CD4-positive, alpha-beta T cell treated with Interleukin-21 for 1 hour (primary cell): ENCODE data around the gene IGFBP7.

Experiments
- DNase-seq: peaks from one replicate; pipeline ENCODE4 v3.0.0-alpha.2; 2020

The IGFBP7 gene

DNA sequence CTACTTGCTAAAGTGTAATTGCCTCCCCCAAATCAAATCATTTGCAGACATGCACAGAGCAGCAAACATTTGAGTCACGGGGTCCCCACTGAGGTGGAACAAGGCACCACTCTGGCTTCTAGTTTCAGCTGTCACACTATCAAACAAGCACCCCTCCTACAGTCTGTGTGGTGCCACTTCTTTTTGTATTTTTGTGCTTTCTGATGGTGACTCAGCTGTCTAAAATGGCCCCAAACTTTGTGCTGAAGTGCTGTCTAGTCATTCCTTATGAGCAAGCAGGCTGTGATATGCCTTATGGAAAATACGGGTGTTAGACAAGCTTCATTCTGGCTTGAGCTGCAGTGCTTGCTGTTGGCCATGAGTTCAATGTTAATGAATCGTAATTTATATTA lies 15.4 kb downstream of the IGFBP7 start:
- no peak for DNase-seq

DNA sequence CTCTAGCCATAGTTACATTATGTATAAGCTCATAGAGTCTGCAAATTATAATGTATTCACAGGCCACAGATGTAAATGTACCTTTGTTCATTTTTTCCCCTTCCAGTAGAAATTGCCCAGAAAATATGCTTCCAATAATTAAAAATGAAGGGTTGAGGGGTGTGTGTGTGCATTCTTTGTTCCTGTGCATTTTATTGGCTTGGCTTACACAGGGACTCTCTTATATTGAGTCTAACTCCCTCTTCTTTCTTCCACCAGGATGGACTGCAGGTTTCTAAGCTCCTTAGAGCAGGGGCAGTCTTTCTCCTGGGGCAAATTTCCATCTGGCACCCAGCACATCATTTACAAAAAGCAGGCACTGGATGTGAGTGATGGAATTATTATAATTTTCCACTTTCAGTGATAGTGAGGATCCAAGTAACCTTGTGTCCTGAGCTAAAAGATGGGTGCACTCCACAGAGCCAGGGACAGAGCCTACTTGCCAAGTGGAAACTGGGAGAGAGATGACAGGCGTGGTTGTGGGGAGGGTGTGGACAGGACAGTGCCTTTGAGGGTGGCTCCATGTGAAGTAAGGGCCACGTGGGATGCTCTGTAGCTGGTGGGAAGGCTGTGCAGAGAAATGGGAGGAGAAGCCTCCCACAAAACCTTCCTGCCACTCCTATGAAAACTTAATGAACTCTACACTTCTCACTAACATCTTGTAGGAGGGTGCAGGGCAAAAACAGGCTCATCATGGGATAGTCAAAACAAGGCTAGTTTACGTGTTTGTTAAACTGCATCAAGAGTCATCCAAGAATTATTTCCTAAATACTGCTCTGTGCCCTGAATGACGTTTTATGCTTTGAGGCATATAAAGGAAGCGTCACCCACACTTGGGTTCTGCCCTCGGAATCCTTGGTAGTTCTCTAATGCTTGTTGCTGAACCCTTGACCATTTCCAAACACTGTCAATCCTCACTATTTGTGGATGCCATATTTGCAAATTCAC lies 16.0 kb downstream of the IGFBP7 start:
- DNase-seq = no peak

DNA sequence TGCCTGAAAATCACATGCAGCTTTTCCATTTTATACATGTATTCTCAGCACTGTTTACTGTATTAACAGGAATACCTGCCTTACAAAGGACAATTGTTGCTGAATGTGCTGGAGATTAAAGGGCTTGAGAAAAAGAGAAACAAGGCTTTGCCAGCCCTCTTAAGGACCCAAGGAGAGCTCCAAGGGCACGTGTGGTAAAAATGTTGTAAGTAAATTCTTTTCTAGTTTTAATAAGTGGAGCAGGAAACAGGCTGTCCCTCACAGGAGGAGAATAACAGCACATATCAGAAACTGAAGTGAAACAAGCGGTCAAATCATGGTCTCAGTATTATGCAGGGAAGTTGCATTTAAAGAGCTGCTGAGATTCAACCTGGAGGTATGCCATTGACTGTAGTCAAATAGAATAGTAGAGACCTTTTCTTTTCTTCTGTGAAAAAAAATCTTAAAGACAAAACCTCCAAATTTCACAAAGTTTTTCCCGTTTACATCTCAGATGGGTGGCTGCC lies 18.5 kb downstream of the IGFBP7 start:
- DNase-seq = no peak

DNA sequence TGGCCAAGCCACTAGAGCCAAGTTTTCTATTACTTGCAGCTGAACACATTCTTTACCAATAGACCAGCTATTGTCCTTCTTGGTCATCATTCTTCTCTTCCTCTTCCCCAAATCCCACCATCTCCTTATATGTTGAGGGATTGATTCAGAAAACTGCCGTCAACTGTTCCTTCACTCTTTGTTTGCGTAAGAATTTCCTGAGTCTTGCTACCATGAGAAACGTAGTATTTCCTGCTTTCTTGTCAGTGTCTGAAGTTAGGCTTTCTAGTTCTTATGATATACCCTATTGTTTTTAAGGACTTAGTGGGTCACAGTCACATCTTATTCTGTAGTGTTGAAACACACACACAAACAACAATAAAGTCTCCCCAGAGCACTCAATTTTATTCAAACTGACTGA lies 20.1 kb downstream of the IGFBP7 start:
- no peak for DNase-seq

DNA sequence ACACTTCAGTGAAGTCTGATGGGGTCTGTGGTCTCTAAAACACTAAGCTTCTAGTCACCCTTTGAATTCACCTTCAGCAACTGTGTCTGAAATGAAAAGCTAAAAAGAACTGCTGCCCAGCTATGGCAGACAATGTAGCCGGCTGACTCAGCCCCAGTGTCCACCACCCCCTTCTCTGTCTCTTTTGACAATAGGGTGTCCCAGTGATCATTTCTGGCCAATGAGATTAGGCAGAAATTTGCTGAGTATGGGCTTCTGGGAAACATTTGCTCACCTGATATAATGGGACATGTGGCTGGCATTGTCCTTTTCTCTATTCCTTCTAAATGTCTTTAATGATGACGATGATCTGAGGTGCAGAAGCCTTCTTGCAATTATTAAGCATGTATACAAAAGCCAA lies 20.6 kb downstream of the IGFBP7 start:
- DNase-seq = no peak

DNA sequence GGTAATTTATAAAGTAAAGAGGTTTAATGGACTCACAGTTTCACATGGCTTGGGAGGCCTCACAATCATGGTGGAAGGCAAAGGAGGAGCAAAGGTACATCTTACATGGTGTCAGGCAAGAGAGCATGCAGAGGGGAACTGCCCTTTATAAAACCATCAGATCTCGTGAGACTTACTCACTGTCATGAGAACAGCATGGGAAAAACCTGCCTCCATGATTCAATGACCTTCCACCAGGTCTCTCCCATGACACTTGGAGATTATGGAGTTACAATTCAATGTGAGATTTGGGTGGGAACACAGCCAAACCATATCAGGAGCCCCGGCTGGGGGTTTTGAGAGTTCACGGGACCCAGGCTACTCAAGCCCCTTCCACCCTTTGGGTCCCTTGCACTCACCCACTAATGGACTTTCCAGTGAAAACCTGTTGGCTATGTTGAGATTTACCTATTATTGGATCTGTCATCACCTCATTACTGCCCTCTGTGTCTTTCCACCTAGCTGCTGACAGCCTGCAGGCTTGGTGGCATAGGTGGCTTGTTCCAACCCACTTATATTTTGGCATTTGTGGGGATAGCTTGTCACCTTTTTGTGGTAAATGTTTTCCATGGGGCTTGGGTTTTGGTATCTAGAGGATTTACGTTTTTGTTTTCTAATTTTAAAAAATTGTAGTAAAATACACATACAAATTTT lies 24.0 kb downstream of the IGFBP7 start:
- no peak for DNase-seq

DNA sequence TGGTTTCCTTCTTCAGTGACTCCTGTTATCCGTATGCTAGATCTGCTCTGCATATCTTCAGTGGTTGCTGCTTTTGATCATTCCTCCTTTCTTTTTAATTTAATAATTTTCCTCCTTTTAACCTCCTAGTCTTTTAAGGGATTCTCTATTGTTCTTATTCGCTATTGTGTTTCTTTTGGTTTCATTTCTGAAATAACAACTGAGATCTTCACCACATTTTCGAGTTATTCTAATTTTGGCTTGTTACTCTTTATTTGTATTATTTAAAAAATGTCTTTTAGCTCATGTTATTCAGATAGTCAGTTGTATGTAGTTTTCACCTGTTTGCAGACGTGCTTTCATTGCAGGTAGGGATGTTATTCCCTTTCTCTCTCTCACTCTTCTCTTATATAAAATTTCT lies 24.9 kb downstream of the IGFBP7 start:
- no peak for DNase-seq

DNA sequence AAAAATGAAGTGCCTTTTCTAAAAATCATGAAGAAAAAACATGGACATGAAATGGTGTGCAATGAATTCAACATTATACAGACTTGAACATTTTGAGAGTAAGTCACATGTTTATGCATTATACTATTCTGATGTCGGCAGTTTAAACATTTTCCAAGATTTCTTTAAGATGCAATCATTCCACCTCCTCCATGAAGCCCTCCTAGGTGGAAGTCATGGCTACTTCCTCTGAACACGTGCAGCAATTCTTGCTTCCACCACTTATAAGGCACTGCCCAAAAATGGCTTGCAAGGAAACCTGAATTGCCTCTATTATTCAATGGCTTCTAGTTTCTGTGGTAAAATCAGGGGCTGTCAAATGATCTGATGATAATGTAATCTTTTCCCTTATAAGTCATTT lies 25.8 kb downstream of the IGFBP7 start:
- DNase-seq = no peak

DNA sequence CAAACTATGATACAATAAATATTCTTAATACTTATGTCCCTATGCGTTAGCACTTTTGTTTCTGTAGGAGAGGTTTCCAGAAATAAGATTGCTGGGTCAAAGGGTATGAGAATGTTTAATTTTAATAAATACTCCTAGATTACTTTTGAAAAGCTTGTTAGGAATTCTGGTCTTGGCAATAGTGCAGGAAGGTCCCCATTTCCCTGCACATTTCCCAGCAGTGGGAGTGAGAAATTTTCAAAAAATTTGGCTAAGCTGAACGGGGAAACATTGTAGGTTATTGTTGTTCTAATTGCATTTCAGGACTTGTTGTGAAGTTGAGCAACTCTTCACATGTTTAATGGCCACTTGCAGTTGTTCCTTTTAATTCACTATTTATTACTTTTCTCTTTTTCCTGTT lies 27.1 kb downstream of the IGFBP7 start:
- DNase-seq = no peak

DNA sequence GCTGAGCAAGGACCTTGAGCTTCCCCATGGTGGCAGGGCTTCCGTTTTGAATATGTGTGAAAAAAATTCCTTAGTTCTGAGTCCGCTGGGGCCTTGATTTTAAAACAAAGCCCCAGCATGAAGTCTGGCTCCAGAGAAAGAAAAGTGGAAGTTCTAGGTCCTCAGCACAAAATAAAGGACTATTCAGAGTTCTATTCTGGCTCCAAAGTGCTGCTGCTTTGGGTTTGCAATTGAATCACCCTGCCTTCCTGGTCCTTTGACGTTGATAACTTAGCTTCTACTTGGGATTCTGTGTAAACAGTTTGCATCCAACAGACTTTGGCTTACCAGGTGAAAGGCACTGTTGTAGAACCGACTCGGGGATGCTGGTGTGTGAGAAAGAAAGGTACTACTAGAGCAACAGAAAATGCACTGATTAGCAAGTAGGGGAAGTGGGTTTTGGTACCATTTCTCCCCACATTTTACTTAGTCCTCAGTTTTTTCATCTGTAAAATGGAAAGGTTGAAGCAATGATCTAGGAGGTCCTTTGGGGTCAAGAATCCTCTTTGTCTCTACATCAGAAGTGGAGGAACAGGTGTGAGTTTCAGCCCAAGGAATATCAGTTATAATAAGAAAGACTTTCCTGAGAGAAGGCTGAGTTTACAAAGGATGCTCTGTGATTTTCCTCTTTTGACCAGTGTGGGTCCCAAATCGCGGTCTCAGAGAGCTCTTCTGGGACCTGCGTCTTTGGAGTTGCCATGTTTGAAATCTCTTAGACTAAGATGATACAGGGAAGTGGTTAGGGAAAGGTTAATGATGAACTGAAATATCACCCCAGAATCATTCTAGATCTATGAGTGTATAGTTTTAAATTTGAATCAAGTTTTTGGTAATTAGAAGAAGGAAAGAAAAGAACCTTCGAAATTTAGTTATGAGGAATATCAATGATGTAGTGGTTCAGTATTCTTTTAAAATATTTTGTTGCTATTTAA lies 28.2 kb downstream of the IGFBP7 start:
- DNase-seq = no peak

DNA sequence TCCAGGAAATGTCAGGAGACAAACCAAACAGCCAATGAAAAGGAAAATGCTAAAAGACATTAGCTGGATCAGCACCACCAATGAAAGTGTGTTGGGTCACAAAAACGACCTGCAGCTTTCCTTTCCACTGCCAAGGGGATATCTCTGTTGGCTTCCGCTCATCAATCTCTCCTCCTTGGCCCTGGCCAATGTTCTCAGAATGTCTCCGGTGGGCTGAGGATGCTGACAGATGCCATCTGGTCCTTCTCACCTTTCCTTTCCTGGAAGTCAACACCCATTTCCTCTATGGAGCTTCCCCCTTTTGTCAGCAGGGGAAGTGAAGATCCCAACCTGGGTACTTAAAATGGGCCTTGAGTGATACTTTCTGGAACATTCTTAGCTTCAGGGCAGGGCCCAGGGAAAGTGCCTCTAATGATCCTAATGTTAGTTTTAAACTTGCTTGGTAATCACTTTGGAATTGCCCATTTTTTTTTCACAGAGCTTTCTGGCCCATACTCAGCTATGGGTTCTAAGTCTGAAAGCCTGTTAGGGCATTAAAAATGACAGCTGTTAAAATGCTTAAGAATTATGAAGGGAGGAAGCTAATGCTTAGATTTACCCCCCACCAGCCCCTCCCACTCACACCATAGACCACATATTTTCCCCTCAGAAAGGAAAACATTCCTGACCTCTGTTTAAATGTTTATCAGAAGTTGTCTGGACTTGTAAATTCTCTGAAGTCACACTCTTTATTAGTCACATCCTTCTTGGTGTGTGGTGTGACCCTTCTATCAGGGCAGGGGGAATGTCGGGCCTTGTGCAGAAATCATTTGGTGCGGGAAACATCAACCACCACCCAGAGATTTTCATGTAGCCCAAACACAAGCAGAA lies 29.2 kb downstream of the IGFBP7 start:
- DNase-seq = no peak

DNA sequence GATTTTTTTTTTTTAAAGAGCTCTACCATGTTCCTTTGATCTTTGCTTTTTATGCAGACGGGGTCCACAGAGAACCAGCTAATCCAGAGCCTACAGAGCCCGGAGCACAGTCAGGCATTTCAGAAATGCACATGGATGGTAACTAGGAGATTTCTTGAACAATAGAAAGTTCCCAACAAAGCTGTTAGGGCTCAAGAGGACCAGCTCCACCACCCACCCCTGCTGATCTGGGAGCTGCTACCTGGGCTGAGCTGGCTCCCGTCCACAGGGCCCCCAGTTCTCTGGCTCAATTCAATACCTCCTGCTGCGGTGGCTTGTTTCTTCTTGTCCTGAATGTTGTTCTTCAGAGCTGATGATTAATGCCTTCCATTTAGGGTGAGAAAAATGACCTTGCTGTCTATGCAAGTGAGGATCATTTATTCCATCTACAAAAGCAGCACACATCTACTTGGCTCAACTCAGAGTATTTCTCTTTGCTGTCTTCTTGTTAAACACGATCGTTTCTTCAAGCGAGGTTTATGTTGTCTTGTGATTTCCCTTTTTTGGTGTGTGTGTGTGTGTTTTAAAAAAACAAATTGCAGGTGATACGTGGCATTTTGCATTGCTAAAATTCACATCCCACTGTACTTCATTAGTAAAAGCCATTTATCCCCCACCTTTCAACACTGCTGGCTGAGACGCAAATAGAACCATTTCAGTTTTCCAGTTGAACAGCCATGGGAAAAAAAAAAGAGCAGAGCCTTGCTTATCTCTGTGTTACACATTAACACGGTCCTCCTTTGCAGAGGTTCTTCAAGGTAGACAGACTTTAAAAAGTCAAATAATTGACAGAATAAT lies 31.3 kb downstream of the IGFBP7 start:
- no peak for DNase-seq

DNA sequence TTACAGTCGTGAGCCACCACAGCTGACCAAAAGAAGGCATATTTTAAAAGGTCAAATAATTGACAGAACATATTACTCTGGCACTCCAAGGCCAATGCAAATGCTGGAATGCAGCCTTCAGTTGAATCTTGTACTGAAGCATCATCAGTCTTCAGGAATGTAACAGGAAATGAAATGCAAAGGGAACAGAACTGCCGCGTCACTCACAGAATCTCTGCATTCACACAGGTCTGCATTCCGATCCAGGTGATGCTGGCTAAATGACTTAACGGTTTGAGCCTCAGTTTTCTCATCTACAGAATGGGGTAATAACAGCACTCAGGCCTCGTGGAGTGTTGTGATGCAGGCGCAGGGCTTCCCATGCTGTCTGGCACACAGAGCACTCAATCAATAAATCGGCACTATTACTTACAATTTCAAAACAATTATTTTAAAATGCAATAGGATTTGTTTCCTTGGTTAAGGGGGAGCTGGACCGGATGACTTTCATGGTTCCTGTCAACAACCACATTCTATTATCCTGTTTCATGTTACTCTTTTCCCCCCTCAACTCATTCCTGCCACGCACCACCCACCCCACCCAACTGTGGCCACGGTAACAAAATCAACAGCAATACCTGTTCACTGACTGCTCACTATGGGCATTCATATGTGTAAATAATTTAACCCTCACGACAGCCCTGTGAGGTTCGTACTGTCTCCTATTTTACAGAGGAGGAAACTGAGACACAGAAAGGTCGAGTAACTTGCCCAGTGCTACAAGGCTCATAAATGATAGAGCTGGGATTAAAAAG lies 32.4 kb downstream of the IGFBP7 start:
- DNase-seq = no peak

DNA sequence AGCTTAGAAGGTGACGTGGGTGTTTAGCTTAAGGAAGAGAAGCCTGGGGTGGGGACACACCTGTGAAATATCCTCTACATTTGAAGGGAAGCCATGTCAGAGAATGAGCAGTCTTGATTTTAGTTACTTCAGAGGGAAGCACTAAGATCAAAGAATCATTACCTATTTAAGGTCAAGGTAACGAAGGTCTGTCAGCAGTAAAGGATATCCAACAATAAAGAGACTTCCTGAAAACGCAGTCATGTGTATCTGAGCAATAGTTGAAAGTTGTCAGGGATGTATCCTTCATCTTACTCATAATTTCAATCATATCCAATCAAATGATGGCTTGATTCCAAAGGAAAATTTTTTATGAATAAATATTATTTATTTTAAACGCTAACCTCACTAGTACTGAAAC lies 33.5 kb downstream of the IGFBP7 start:
- DNase-seq = no peak

DNA sequence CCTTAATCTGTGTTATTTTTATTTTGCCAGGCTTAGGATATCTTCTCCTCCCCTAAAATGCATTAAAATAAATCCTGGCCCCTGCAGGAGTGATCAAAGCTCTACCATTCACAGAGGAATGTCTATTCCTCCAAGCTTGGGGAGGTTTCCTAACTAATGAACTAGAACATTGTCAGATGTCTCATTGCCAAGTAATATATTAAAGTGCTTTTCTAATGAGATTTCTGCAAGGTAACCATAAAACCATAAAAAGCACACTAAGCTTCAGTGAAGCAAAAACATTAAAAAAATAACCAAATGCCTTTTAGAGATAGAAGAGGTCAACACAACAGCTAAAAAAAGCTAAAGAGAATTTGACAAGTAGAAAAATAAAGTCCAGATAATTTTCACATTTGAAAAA lies 34.8 kb downstream of the IGFBP7 start:
- no peak for DNase-seq

DNA sequence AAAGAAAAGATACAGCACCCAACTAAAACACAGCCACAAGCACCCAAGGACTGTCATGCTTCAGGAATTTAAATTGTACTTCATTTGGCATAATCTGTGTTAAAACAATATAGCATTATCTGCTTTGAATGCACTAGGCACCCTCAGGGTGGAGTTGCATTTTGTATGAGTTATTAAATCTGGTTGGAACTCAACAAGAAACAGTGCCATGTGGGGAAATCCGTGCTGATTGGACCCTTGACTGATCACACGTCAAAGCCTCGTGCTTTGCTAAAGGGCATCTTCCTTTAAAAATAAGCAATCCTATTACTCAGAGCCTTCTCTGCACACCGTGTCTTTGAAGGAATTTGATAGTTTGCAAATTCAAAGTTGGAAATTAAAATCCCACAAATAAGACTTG lies 35.4 kb downstream of the IGFBP7 start:
- no peak for DNase-seq

DNA sequence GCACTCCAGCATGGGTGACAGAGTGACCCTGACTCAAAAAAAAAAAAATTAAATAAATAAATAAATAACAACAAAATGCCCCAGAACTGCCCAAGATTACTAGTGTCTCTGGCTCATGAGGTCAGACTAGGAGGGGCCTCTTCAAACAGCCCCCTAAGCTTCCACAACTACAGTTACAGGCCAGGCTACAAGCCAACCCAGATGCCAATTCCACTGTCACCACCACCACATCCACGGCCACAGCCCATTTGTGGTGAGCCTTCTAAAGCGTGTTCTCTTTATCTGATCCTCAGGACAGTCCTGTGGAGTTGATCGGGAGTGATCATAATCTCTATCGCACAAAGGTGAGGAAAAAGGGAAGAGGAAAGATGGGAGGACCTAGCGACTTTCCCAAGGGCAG lies 36.6 kb downstream of the IGFBP7 start:
- DNase-seq = no peak

DNA sequence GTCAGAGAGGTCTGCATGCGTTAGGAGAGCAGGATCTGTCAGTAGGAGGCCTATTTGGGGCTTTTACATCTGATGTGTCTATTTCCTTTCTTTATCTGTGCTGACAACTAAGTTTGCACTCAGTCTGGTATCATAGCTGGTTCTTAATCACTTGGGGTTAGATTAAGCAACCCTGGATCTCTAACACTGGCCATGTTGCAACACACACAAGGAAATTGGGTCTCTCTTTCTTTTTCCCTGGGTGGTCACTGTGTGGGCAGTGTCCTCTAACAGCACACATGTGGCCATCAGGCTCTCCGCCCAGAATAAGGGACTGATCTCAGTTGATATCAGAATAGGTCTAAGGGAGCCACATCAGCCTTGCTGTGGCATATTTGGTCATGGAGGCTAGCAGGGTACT lies 38.9 kb downstream of the IGFBP7 start:
- DNase-seq = no peak

DNA sequence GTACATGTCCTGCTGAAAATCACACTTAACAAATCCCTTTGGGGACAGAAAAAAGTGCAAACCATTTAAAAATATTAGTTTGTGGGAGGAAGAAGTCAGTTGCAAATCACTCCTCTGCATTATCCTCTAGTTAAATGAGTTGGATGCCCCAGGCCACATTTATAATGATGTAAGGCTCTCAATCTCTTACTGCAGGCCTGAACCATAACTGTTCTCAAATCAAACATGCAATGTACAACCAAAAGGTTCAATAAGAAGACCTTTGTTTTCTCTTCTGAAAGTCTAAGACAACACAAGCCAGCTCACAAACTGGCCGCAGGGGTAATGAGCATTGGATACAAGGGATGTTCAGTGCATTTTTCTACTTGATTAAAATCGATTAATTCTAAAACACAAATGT lies 39.7 kb downstream of the IGFBP7 start:
- DNase-seq = no peak
